ENCODE data around the gene HHIPL2. TPM values are rescaled to one million over a fixed set of nuclear protein-coding genes. Genes with fewer than 3 reads are reported as not detected.

HHIPL2 gene
- 1 to 10 TPM; 5.9 to 6.0 TPM for total RNA-seq
- polyA plus RNA-seq (ENCODE audit: insufficient read depth, low read depth, low replicate concordance), result 16.2 TPM
- long read RNA-seq, donor 1, result 0 reads
- long read RNA-seq, donor 2, result 0 reads

DNA sequence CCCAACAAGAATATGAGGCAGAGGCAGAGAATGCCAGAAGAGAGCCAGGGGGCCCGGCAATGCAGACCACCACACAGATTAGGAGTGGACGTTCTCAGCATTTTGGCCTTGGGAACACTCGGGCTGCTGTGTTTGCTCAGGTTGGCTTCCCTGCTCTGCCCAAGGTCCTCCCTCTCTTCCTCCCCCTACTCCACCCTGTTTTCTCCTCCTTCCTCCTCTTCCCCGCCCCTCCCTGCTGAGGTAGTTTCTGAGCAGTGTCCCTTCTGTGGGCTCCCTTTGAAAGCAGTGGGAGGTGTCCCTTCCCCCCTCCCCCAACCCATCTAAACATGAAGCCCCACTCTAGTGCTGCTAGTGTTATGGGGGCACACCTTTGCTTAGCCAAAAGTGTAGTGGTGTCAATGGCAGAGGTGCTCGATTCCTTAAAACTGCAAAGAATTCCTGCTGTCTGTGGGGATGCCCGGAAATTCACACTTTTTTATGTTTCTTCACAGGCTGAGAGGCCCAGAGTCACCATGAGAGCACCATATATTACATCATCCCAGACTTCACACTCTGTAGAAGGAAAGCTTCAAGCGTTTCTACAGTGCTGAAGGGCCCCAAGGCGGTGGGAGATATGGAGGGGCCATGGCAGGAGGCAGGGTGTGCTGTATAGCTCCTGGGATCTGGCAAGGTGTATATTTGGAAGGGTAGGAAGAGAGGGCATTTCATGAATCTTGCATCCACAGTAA is at the start of gene HHIPL2:
HHIPL2 (minus strand) TSS at position 161 of the 728 bp plus-strand sequence; CDS start at position 101, 60 bp downstream.
- no peaks in the 10 kb centered on the region for H3K4me1 ChIP-seq
- no peaks in the 10 kb centered on the region for H3K36me3 ChIP-seq (ENCODE audit: low read depth, missing control alignments)
- H3K27ac ChIP-seq, result no peak within 1 kb of the TSS
- H3K27me3 ChIP-seq, result no peaks in the 10 kb centered on the region
- TF ChIP-seq POLR2A (IDR thresholded peaks at IDR 0.05), result no peak
- TF ChIP-seq, protein P1, sequence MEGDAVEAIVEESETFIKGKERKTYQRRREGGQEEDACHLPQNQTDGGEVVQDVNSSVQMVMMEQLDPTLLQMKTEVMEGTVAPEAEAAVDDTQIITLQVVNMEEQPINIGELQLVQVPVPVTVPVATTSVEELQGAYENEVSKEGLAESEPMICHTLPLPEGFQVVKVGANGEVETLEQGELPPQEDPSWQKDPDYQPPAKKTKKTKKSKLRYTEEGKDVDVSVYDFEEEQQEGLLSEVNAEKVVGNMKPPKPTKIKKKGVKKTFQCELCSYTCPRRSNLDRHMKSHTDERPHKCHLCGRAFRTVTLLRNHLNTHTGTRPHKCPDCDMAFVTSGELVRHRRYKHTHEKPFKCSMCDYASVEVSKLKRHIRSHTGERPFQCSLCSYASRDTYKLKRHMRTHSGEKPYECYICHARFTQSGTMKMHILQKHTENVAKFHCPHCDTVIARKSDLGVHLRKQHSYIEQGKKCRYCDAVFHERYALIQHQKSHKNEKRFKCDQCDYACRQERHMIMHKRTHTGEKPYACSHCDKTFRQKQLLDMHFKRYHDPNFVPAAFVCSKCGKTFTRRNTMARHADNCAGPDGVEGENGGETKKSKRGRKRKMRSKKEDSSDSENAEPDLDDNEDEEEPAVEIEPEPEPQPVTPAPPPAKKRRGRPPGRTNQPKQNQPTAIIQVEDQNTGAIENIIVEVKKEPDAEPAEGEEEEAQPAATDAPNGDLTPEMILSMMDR (IDR thresholded peaks at IDR 0.05), result no peak
- intact Hi-C loops (cut with DNase I; ENCODE audit: low total_unique reads), result no loop called here
- WGBS, 2 donors, result 48% methylated on average over 8 of the region's 8 CpGs
- no peaks in the 10 kb centered on the region for H3K9me3 ChIP-seq
- no peak within 1 kb of the TSS for H3K4me3 ChIP-seq
- DNase-seq, result no peak

DNA sequence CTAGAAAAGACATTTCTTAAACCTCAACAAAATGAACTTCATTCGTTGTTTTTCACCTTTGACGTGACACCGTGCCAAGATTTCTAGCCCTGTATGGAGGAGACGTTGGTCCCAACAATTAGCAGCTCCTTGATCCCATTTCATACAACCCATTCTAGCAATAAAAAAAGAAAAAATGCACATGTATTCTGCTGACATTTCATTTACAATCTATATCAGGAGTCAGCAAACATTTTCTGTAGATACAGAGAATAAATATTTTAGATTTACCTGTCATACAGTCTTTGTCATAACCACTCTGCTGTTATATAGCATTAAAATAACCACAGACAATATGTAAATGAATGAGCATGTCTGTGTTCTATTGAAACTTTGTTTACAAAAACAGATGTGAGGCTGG is 48.8 kb upstream of the HHIPL2 start:
- no peak overlapping the region for H3K27ac ChIP-seq
- no peak for DNase-seq
- intact Hi-C loops (cut with DNase I; ENCODE audit: low total_unique reads), result no loop called here
- H3K27me3 ChIP-seq, result no peaks in the 10 kb centered on the region
- H3K4me1 ChIP-seq, result no peaks in the 10 kb centered on the region
- H3K9me3 ChIP-seq, result no peaks in the 10 kb centered on the region
- TF ChIP-seq POLR2A (IDR thresholded peaks at IDR 0.05), result no peak
- TF ChIP-seq, protein P1 (IDR thresholded peaks at IDR 0.05), result no peak
- 80 to 89% methylated on average over 4 of the region's 4 CpGs for WGBS, 2 donors
- H3K36me3 ChIP-seq (ENCODE audit: low read depth, missing control alignments), result no peaks in the 10 kb centered on the region
- no peak overlapping the region for H3K4me3 ChIP-seq

DNA sequence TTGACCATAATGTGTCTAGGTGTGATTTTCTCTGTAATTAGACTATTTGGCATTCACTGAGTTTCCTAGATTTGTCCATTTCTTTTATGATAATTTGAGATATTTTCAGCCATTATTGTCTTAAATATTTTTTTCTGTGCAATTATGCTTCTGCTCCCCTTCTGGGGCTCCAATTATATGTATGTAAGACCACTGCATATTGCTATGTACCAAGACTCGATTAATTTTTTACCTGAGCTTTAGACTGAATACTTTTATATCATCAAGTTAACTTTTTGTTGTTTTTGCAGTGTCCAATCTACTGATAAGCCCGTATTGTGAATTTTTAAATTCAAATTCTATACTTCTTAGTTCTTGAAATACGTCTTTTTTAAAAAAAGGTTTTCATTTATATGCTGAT is 46.9 kb upstream of the HHIPL2 start:
- no peak overlapping the region for H3K27ac ChIP-seq
- TF ChIP-seq, protein P1 (IDR thresholded peaks at IDR 0.05), result no peak
- no peak for TF ChIP-seq POLR2A (IDR thresholded peaks at IDR 0.05)
- H3K4me3 ChIP-seq, result no peak overlapping the region
- no peaks in the 10 kb centered on the region for H3K9me3 ChIP-seq
- no peaks in the 10 kb centered on the region for H3K36me3 ChIP-seq (ENCODE audit: low read depth, missing control alignments)
- no peak for DNase-seq
- no peaks in the 10 kb centered on the region for H3K27me3 ChIP-seq
- intact Hi-C loops (cut with DNase I; ENCODE audit: low total_unique reads), result no loop called here
- 94 to 97% methylated on average over 3 of the region's 3 CpGs for WGBS, 2 donors
- no peaks in the 10 kb centered on the region for H3K4me1 ChIP-seq

DNA sequence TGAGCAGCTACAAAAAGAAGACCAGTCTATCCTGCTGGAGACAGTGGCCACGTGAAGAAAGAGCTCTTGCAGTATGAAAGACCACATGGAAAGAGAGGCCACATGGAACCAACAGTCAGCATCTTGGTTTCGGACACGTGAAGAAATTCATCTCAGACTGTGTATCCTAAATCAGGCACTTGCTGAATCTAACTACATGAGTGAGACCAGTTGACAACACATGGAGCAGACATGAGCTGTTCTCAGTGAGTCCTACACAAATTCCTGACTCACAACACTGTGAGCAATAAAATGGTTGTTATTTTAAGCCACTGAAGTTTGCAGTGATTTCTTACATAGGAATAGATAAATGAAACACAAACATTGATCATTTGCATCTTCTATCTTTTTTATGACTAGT is 44.3 kb upstream of the HHIPL2 start:
- no peaks in the 10 kb centered on the region for H3K36me3 ChIP-seq (ENCODE audit: low read depth, missing control alignments)
- DNase-seq, result no peak
- H3K4me3 ChIP-seq, result no peak overlapping the region
- WGBS, 2 donors, result 61 to 76% methylated on average over 3 of the region's 3 CpGs
- no peak for TF ChIP-seq POLR2A (IDR thresholded peaks at IDR 0.05)
- TF ChIP-seq, protein P1 (IDR thresholded peaks at IDR 0.05), result no peak
- H3K9me3 ChIP-seq, result no peaks in the 10 kb centered on the region
- intact Hi-C loops (cut with DNase I; ENCODE audit: low total_unique reads), result no loop called here
- no peak overlapping the region for H3K27ac ChIP-seq
- no peaks in the 10 kb centered on the region for H3K27me3 ChIP-seq
- H3K4me1 ChIP-seq, result peaks cover 12% of the 10 kb centered on the region
